Left renal cortex interstitium (tissue), 4 donors: ENCODE measurements around the gene MICOS13. TPM values are rescaled to one million over a fixed set of nuclear protein-coding genes. Genes with fewer than 3 reads are reported as not detected.

Source experiments
- DNase-seq, 4 donors: peaks; one replicate each; pipeline ENCODE4 v3.0.0-alpha.2; 2013; ENCODE audit warnings: low read depth in 4 of 4, low spot score in 2 of 4, missing footprints in 1 of 4
- polyA plus RNA-seq, 4 donors: library from polyadenylated mRNA; unstranded; fragments of 120-200 nt; gene quantifications; one replicate each; pipeline ENCODE4 v1.2.1, GENCODE V29; 2013; ENCODE audit not compliant: insufficient read length in 4 of 4

Gene MICOS13
- polyA plus RNA-seq, 4 donors, result 33.7 to 73.6 (median 50.8) TPM

- no peak for DNase-seq
Measured at GRCh38 chr19:5635427-5635826, 44.9 kb downstream of the MICOS13 start.

DNA sequence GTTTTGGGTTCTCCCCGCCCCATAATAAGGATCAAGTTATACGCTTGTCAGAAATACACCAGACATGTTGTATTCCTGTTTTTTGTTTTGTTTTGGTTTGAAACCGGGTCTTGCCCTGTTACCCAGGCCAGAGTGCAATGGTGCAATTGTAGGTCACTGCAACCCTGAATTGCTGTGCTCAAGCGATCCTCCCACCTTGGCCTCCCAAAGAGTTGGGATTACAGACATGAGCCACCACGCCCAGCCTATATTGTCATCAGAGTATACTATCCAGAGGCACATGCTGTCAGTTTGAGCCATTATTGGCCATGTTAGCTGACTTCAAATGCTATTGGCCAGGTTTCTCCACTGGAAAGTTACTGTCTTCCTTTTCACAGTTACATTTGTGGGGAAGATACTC, 47.7 kb downstream of the MICOS13 start:
- DNase-seq, result no peak

DNA sequence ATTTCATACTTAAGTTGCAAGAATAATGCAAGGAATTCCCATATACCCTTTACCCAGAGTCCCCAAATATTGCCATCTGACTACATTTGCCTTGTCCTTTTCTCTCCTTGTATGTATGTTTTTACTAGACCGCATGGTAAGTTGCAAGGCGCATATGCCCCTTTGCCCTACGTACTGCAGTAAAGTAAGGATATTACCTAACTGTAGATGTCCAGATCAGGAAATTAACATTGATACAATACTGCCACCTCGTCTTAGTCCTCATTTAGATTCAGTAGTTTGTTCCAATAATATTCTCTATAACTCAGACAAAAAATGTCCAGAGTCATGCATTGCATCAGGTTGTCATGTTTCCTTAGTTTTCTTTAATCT, 48.1 kb downstream of the MICOS13 start:
- no peak for DNase-seq

DNA sequence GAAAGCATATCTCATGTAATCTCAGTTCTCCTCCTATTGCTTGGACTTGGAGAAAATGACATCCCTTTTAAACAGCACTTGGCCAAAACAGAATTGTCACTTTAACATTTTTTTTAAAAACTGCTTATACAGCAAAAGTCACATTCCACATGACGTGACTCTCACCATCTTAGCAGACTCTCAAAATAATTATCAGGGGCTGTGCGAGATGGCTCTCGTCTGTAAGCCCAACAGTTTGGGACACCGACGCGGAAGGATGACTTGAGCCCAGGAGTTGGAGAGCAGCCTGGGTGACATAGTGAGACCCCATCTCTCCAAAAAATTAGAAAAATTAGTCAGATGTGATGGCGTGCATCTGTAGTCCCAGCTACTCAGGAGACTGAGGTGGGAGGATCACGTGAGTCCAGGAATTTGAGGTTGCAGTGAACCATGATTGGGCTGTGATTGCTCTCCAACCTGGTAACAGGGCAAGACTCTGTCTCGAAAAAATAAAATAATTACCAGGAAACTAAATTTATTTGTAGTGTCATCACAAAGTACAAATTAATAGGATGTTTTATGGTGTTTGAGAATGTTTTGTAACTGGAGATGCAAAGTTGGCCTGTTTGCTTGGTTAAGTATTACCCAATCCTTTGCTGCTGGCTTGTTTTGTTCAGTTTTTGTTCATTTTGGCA, 48.6 kb downstream of the MICOS13 start:
- no peak for DNase-seq

DNA sequence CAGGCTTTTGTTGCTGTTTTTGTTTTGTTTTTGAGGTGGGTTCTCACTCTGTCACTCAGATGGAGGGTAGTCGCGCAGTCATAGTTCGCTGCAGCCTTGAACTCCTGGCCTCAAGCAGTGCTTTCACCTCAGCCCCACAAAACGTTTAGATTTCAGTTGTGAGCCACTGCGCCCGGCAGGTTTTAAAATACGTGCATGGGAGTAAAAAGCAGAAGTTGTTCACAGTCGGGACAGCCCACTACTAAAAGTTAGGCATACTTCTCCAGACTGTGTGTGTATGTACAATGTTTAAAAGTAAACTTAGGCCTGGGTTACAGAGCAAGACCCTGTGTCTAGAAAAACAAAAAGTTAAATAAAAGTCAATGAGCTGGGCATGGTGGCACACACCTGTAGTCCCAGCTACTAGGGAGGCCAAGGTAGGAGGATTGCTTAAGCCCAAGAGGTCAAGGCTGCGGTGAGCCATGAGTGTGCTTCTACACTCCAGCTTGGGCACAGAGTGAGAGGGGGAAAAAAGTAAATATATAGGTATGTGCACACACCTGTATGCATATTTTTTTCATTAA, 51.3 kb downstream of the MICOS13 start:
- no peak for DNase-seq

- no peak for DNase-seq
Measured at GRCh38 chr19:5628461-5628860, 51.9 kb downstream of the MICOS13 start.

Other genes starting within 250 kb of the MICOS13 start
- gene ZNRF4, start 225.1 kb downstream of the MICOS13 start, polyA plus RNA-seq, result not detected
- 1 to 10 TPM in 1 of 4 donors, under 1 TPM in 3; 0.21 to 1.2 (median 0.51) TPM for gene TINCR, start 112.6 kb downstream of the MICOS13 start, polyA plus RNA-seq
- gene SAFB2, start 57.7 kb downstream of the MICOS13 start, polyA plus RNA-seq, result 100 to 1,000 TPM in 2 of 4 donors, 10 to 100 TPM in 2; 51.1 to 120 (median 91.7) TPM
- gene SAFB, start 57.4 kb downstream of the MICOS13 start, polyA plus RNA-seq, result 100 to 1,000 TPM; 126 to 190 (median 159) TPM
- gene HSD11B1L, start 511 bp upstream of the MICOS13 start, polyA plus RNA-seq, result 10 to 100 TPM in 3 of 4 donors, 1 to 10 TPM in 1; 7.9 to 16.9 (median 13.0) TPM
- 100 to 1,000 TPM; 503 to 959 (median 748) TPM for gene RPL36, start 9.8 kb upstream of the MICOS13 start, polyA plus RNA-seq
- gene LONP1, start 39.6 kb upstream of the MICOS13 start, polyA plus RNA-seq, result 10 to 100 TPM; 46.9 to 76.4 (median 62.1) TPM
- gene CATSPERD, start 40.1 kb upstream of the MICOS13 start, polyA plus RNA-seq, result not detected
- 1 to 10 TPM; 1.5 to 4.4 (median 3.7) TPM for gene PRR22, start 104.2 kb upstream of the MICOS13 start, polyA plus RNA-seq
- 10 to 100 TPM; 21.9 to 37.7 (median 30.1) TPM for gene DUS3L, start 110.6 kb upstream of the MICOS13 start, polyA plus RNA-seq
- gene NRTN, start 124.6 kb upstream of the MICOS13 start, polyA plus RNA-seq, result 1 to 10 TPM; 1.6 to 5.5 (median 3.9) TPM
- gene FUT6, start 159.2 kb upstream of the MICOS13 start, polyA plus RNA-seq, result 10 to 100 TPM in 2 of 4 donors, 1 to 10 TPM in 2; 7.2 to 16.0 (median 10.8) TPM
- gene FUT3, start 170.9 kb upstream of the MICOS13 start, polyA plus RNA-seq, result 1 to 10 TPM in 2 of 4 donors, under 1 TPM in 2; 0.32 to 1.3 (median 0.74) TPM
- gene FUT5, start 190.0 kb upstream of the MICOS13 start, polyA plus RNA-seq, result under 1 TPM in 1 of 4 donors, not detected in 3; 0.06 TPM
- 100 to 1,000 TPM; 132 to 235 (median 194) TPM for gene NDUFA11, start 223.3 kb upstream of the MICOS13 start, polyA plus RNA-seq
- gene VMAC, start 224.4 kb upstream of the MICOS13 start, polyA plus RNA-seq, result 10 to 100 TPM in 2 of 4 donors, 1 to 10 TPM in 2; 4.6 to 12.6 (median 7.9) TPM
- 10 to 100 TPM; 27.7 to 54.3 (median 37.2) TPM for gene CAPS, start 233.7 kb upstream of the MICOS13 start, polyA plus RNA-seq